ENCODE results near the gene SMYD3. TPM values are rescaled to one million over a fixed set of nuclear protein-coding genes. Genes with fewer than 3 reads are reported as not detected.

SMYD3 gene
- total RNA-seq, 4 donors from 2014 or later: 15.6 to 21.1 (median 18.4) TPM

GRCh38 chr1:245887829-245888228 lies 619.2 kb downstream of the SMYD3 start:
- no peak for TF ChIP-seq CTCF (IDR thresholded peaks at IDR 0.05; ENCODE audit: low read depth)

- no peak for TF ChIP-seq CTCF (IDR thresholded peaks at IDR 0.05; ENCODE audit: low read depth)
Measured at GRCh38 chr1:245881767-245882391, 625.2 kb downstream of the SMYD3 start.

GRCh38 chr1:245880754-245881403 lies 626.2 kb downstream of the SMYD3 start:
- TF ChIP-seq CTCF (IDR thresholded peaks at IDR 0.05; ENCODE audit: low read depth): no peak

GRCh38 chr1:245879091-245879490 lies 628.0 kb downstream of the SMYD3 start:
- no peak for TF ChIP-seq CTCF (IDR thresholded peaks at IDR 0.05; ENCODE audit: low read depth)

- TF ChIP-seq CTCF (IDR thresholded peaks at IDR 0.05; ENCODE audit: low read depth): no peak
Measured at GRCh38 chr1:245878585-245878984, 628.5 kb downstream of the SMYD3 start.

GRCh38 chr1:245877976-245878375 lies 629.1 kb downstream of the SMYD3 start:
- no peak for TF ChIP-seq CTCF (IDR thresholded peaks at IDR 0.05; ENCODE audit: low read depth)

GRCh38 chr1:245876586-245876985 lies 630.5 kb downstream of the SMYD3 start:
- no peak for TF ChIP-seq CTCF (IDR thresholded peaks at IDR 0.05; ENCODE audit: low read depth)
